ENCODE results near the gene ILK.

DNA sequence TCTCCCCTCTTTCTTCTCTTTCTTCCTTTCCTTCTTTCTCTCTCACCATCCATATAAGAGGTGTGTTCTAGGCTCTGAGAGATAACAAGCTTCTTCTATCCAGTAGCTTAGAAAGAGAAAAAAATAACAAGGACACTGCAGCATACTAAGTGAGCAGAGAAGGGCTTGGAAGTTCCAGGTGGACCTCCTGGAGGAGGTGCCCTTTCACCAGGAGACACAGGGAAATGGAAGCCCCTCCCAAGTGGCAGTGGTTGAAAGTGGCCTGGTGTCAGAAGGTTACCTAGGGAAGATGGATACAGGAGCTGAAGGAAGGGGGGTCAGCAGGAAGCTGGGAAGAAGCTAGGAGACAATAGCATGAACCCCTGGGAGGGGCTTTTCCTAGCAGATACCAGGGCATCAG is 46.5 kb downstream of the ILK start:
- no peak for TF ChIP-seq TCF3 (IDR thresholded peaks at IDR 0.05; ENCODE audit: borderline replicate concordance, insufficient read depth, low read depth, low read length)
- no peak for TF ChIP-seq RBBP5 (conservative IDR thresholded peaks at IDR 0.05)
- TF ChIP-seq SMC3 (IDR thresholded peaks at IDR 0.05; ENCODE audit: borderline replicate concordance, low read length) = no peak

Measured in GM12878 (cell line).